GOT3 (cell line): ENCODE results near the gene POLR2I.
"Not testable (repeated sequence)": the region's sequence is repeated elsewhere in the genome, so short reads cannot be mapped to it uniquely, and the experiment has no call there.

Source experiments
- DNase-seq: peaks from one replicate; lab custom pipeline; 2025; ENCODE audit warnings: mixed read lengths; lab: John Stamatoyannopoulos, UW

POLR2I gene

GRCh38 chr19:36134867-36135266 is 20.2 kb upstream of the POLR2I start:
- DNase-seq = not testable (repeated sequence)

DNA sequence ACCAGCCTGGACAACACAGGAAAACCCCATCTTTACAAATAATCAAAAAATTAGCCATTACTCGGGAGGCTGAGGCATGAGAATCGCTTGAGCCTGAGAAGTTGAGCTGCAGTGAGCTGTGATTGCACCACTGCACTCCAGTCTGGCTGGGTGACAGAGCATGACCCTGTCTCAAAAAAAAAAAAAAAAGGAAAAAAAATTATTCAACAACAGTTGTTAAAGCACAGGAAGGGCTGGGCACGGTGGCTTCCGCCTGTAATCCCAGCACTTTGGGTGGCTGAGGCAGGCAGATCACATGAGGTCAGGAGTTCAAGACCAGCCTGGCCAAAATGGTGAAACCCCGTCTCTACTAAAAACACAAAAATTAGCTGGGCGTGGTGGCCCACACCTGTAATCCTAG is 16.5 kb upstream of the POLR2I start:
- not testable (repeated sequence) for DNase-seq

DNA sequence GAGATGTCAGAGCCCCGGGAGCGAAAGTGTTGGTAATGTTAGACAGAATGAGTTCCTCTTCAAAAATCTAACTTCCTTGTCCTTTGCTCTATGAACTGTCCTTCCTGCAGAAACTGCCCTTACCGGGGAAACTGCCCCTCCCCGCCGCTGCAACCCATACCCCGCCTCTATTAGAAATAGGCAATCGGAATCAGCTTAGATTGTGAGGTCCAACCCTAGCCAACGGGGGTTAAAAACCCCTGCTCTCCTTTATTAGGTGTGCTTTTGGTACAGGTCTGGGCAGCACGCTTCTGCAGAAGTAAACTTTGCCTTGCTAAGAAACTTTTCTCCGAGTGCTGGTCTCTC is 13.7 kb upstream of the POLR2I start:
- DNase-seq = no peak

DNA sequence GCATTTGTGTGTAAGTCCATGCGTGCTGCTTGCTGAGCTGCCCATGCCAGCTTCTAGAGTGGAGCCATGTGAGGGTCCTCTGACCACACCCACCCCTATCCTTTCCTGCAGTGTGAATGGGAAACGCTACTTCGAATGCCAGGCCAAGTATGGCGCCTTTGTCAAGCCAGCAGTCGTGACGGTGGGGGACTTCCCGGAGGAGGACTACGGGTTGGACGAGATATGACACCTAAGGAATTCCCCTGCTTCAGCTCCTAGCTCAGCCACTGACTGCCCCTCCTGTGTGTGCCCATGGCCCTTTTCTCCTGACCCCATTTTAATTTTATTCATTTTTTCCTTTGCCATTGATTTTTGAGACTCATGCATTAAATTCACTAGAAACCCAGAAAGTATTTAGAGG is 10.9 kb upstream of the POLR2I start:
- no peak for DNase-seq

DNA sequence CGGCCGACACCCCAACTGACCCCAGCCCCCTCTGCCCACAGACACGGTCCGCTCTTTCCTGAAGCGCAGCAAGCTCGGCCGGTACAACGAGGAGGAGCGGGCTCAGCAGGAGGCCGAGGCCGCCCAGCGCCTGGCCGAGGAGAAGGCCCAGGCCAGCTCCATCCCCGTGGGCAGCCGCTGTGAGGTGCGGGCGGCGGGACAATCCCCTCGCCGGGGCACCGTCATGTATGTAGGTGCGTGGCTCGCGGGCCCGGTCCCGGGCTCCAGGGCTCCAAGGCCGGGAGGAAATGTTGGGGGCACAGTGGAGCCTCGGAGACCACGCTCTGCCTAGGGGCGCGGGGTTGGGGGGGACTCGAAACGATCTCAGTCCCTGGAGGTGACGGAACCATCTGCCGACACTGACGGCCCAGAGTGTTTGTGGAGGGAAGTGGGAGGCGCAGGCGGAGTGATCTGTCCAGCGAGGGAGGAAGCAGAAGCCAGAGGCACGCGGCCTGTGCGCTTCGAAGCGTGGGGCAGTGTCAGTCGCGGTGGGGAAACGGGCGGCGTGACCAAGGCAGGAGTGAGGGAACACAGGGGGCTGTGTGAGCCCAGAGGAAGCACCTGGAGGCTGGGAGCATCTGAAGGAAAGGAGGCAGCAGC is 6.9 kb upstream of the POLR2I start:
- no peak for DNase-seq

- no peak for DNase-seq
Measured at GRCh38 chr19:36120984-36121358, 6.3 kb upstream of the POLR2I start.

DNA sequence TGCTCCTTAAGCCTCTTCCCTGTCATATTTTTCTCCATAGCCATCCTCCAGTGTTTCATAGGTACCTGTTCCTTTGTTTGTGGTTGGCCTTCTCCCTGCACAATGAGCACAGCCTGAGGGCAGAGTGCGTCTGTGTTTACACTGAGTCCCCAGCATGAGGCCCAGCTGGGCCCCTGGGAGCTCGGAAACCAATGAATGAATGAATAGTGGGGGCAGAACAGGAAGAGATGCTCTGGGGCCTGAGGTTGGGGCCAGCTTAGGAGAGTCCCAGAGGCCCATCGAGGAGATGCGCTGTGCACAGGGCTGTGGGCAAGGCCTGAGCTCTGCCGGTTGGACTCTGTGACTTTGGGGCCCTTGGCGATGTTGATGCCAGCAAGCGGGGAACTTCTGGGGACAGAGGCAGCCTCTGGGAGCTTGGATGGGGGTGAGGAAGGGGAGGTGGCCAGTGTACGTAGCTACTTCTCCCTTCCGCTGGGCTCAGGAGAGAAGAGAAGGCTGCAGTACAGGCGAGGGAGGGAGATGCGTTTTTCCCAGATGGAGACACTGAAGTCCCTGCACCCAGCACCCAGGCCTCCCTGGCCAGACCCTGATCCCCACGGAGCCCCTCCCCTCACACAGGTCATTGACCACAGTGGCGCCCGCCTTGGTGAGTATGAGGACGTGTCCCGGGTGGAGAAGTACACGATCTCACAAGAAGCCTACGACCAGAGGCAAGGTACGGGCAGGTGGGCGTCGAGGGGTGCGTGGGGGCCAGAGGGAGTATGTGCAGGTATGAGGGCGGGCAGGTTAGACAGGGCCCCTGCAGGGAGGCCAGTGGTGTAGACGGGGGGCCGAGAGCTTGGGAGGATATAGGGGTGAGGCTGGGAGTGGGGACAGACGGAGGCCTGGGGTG is 5.7 kb upstream of the POLR2I start:
- no peak for DNase-seq

GRCh38 chr19:36116344-36116637 is 1.6 kb upstream of the POLR2I start:
- DNase-seq = no peak

- no peak for DNase-seq
Measured at GRCh38 chr19:36115453-36116343, 1.0 kb upstream of the POLR2I start, which contains the start of gene TBCB. TSS of gene TBCB (plus strand) at chr19:36115468. CDS start at chr19:36115561, 93 bp downstream.

- DNase-seq = no peak
Measured at GRCh38 chr19:36113894-36114720, 568 bp downstream of the POLR2I start.

DNA sequence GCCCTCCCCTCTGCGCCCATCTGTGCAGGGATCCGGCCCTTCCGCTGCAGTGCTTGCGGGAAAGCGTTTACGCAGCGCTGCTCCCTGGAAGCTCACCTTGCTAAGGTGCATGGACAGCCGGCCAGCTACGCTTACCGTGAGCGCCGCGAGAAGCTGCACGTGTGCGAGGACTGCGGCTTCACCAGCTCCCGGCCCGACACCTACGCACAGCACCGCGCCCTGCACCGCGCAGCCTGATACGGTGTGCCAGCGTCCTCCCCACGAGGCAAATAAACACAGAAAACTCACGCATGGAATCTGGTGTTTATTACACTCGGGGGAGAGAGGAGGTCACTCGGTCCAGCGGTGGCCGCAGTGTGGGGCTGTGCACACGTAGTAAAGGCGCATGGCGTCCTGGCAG is 1.2 kb downstream of the POLR2I start:
- DNase-seq = no peak

- DNase-seq = no peak
Measured at GRCh38 chr19:36112678-36113077, 2.0 kb downstream of the POLR2I start.

- no peak for DNase-seq
Measured at GRCh38 chr19:36111200-36111539, 3.5 kb downstream of the POLR2I start.

DNA sequence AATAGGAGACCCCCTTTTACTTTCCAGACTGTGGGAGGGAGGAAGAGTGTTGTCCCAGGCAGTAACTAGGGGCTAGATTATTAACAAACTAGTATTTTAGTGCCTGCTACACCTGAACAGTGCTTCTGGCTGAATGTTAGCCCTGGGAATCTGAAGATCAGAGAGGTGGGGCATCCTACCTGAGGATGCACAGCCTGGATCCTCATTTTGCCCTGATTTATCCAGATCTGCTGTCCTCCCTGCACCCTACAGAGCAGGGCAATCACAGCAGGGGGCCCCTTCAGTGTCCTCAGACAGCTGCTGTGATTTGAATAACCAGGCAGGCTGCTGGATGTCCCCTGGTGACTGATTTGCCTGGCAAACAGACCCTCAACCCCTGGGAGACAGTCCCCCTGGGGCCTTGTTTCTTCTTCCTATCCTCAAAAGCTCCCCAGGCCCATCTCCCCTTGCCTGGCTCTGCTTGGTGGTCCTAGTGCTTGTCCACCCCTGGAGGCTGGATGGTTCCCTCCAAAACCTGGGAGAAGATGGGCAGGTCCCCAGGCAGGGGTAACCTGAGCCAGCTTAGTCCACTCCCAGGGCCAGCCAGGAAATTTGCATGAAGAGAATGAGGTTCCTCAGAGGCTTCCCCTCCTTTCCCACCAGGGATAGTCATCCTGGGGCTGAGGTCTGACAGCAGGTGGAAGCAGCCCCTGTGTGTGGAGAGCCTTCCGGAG is 4.0 kb downstream of the POLR2I start, which contains the start of gene OVOL3:
TSS of gene OVOL3 (plus strand) at position 657 of the 713 bp plus-strand sequence. CDS start 60 bp downstream, outside the sequence.
- DNase-seq = no peak

GRCh38 chr19:36108684-36109083 is 6.0 kb downstream of the POLR2I start:
- no peak for DNase-seq

GRCh38 chr19:36106991-36107390 is 7.7 kb downstream of the POLR2I start:
- no peak for DNase-seq

GRCh38 chr19:36106441-36106840 is 8.2 kb downstream of the POLR2I start:
- no peak for DNase-seq

GRCh38 chr19:36103842-36104552 is 10.7 kb downstream of the POLR2I start:
- no peak for DNase-seq

- no peak for DNase-seq
Measured at GRCh38 chr19:36103040-36103626, 11.5 kb downstream of the POLR2I start.
